ENCODE measurements around the gene CCNT2.
"Not testable (repeated sequence)": the region's sequence is repeated elsewhere in the genome, so short reads cannot be mapped to it uniquely, and the experiment has no call there.

CCNT2 gene

DNA sequence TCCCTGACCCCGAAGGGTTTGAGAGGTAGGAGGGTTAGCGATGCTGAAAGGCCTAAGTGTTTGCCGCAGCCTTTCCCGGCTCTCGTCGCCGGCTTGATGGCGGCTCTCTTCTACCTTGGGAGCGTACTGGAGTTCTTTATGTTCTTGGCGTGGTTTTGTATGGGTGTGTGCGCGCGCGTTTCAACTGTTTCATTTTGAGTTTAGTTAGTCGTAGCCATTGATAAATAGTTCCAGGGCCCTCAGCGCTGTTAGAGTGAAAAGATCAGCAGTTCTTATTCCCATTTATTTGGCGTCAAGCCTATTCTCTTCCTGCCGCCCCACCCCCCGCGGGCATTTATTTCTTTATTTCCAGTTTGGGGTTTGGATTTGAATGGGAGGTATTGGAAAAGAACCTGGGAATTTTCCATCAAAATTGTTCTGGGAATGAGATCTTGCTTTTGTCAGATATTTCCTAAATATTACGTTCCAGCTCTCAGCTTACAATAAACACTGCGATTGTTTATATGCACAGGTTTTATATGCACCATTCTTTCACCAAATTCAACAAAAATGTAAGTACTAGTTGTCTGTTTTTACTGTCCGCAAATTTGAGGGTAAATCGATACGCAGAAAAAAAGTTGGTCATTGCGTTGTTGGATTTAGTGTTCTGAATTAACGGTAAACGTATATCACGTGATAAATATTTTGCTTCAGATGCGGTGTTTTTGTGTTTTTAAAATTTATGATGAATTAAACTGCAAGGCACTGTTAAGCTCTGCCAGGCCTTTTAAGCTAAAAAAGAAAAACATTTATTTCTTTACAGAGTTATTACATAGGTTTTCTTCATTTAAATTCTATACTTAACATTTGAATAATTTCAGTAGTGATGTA, 954 bp downstream of the CCNT2 start:
- no peak for DNase-seq

- no peak for DNase-seq
Measured at GRCh38 chr2:134924912-134925311, 6.3 kb downstream of the CCNT2 start.

GRCh38 chr2:134926231-134926931, 7.8 kb downstream of the CCNT2 start:
- DNase-seq: no peak

GRCh38 chr2:134927195-134927594, 8.6 kb downstream of the CCNT2 start:
- DNase-seq: no peak

GRCh38 chr2:134932864-134933526, 14.4 kb downstream of the CCNT2 start:
- no peak for DNase-seq

DNA sequence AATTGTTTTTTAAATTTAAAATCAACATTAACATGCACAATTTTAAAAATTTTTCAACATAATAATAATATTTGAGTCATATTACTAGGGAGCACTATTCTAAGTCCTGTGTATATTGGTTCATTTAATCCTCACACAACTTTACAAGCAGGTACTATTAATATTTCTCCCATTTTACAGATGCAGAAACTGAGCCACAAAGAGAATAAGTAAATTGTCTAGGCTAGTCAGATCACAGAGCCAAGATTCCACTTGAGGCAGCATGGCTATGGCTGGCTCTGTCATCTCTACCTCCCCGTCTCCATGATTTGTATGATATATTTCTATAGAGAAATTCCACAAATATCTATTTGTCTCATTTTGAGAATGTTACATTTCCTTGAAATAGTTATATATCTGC, 15.1 kb downstream of the CCNT2 start:
- DNase-seq: no peak

- DNase-seq: no peak
Measured at GRCh38 chr2:134934150-134934549, 15.5 kb downstream of the CCNT2 start.

DNA sequence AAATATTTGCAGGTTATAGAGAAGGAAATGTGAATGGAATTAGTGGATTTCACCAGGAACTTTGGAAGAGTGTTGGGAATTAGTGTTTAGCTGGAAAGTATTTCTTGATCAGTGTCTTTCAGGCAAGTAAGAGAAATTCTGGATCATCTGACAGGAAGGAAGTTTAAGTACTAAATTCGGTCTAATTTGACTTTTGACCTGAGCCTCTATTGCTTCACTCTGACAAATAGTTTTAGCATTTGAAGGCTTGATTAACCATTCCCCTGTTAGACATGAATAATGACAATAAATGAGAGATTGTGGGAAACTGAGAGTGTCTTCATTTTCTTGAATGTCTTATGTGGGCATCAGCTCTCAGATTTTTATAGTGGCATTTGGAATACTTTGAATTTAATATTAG, 16.0 kb downstream of the CCNT2 start:
- DNase-seq: no peak

- no peak for DNase-seq
Measured at GRCh38 chr2:134936691-134937090, 18.1 kb downstream of the CCNT2 start.

GRCh38 chr2:134943540-134943939, 24.9 kb downstream of the CCNT2 start:
- no peak for DNase-seq

DNA sequence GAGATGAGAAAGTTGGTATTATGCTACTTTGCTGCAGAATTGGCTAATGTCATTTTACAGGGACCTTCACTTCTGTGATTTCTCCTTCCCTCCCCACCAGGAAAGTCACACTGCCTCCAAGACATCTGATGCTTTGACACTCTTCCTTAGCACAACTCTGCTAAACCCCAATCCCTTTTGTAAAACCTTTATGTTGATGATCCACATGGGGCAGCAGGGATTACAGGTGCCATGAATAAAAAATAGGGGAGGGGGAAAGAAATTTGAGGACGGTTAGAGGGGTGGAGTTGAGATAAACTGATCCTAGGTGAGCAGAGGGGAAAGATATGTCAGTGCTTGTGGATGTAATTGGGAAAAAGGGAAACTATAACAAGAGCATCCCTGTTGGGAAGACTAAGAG, 26.4 kb downstream of the CCNT2 start:
- no peak for DNase-seq

DNA sequence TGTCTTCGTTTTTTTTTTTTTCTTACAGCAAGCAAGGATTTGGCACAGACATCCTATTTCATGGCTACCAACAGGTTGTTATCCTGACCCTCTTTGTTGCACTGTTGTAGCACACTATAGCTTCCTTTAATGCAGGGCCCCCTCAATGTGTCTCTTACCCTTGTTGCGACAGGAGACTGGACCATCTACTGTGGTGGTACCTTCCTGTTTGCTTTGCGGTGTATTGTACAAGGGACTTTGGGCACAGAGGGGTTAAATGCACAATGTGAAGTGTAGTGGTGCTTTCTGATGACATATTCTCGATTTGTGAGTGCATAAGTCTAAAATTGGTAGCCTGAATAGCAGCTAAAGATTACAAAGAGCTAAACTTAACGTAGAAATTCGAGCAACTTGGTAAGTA, 27.5 kb downstream of the CCNT2 start:
- no peak for DNase-seq

GRCh38 chr2:134949981-134950708, 31.5 kb downstream of the CCNT2 start:
- DNase-seq: no peak

DNA sequence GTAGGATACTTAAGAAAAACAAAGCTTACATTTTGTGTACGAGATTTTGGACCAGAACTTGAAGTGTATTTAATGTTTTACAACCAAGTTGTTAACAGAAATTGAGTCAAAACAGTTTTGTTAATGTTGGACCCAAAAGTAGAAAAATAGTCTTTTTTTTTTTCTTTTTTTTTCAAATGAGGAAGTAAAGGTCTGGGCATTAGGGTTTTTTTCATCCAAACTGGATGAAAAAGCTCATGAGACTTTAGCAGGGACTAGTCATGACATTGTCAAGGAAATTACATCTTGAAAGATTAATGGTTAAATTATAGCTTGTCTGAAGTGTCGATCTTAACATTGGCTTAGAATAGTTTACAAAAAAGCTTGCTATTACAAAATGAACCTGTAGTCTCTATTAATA, 32.3 kb downstream of the CCNT2 start:
- DNase-seq: no peak

DNA sequence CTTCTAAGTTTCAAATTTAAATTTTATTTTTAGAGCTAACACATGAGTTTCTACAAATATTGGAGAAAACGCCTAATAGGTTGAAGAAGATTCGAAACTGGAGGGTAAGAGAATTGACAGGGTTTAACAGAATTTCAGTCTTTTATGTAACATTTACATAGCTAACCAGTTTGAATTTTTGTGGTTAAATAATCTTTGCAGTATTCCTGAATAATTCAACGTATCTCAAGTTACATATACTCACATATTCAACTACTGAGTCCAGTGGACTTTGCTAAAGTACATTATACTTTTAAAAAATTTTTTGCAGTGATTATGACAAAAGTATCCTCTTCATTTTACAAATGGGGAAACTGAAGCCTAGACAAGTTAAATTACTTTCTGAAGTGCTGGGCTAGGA, 34.0 kb downstream of the CCNT2 start:
- DNase-seq: no peak

DNA sequence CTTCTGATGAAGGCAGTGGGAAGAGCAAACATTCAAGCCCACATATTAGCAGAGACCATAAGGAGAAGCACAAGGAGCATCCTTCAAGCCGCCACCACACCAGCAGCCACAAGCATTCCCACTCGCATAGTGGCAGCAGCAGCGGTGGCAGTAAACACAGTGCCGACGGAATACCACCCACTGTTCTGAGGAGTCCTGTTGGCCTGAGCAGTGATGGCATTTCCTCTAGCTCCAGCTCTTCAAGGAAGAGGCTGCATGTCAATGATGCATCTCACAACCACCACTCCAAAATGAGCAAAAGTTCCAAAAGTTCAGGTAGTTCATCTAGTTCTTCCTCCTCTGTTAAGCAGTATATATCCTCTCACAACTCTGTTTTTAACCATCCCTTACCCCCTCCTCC, 35.4 kb downstream of the CCNT2 start:
- DNase-seq: no peak

DNA sequence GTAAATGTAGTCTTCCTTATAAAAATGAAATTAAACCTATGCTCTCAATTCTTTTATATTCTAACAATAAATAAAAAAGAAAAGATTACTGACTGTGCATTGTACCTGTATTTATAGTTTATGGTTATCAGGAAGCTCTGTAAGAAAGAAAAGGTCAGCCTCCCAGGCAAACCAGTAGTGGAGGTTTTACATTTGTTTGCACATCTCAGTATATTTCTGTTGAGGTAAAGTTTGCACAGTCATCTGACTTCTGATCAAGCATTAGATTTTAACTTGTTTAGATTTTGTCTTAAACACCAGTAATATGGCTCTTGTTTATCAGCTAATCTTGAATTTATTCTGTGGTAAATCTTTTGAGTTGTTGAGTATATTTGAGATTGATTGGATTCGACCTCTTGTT, 37.1 kb downstream of the CCNT2 start:
- DNase-seq: no peak

DNA sequence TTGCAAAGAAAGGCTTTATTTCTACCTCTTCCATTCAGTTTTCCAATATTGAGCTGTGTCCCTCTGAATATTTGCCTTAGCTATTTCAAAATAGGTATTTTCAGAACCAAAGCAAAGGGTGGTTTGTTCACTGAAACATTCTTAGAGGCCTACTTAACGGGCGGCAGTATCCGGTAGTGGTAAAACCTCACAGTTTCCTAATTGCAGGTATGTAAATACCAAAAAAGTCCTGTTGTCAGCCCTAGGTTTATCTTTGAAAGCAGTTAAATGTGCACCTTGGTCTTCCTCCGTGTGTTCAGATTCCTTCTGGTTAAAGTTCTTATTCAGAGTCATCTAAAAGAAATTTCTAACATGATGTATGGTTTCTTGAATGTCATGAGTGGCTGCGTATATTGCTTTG, 38.9 kb downstream of the CCNT2 start:
- DNase-seq: no peak

DNA sequence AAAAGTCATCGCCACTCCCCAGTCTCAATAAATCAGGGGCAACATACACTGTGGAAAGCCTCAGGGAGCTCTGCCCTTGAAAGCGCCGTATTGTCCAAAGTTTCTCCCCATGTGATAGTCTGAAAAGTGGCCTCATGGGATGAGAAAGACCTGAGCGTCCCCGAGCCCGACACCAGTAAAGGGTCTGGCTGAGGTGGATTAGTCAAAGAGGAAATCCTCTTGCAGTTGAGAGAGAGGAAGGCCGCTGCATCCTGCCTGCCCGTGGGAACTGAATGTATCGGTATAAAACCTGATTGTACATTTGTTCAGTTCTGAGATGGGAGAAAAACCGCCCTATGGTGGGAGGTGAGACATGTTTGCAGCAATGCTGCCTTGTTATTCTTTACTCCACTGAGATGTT, 48.5 kb downstream of the CCNT2 start:
- not testable (repeated sequence) for DNase-seq

GRCh38 chr2:134973241-134974138, 54.9 kb downstream of the CCNT2 start:
- DNase-seq: no peak

DNA sequence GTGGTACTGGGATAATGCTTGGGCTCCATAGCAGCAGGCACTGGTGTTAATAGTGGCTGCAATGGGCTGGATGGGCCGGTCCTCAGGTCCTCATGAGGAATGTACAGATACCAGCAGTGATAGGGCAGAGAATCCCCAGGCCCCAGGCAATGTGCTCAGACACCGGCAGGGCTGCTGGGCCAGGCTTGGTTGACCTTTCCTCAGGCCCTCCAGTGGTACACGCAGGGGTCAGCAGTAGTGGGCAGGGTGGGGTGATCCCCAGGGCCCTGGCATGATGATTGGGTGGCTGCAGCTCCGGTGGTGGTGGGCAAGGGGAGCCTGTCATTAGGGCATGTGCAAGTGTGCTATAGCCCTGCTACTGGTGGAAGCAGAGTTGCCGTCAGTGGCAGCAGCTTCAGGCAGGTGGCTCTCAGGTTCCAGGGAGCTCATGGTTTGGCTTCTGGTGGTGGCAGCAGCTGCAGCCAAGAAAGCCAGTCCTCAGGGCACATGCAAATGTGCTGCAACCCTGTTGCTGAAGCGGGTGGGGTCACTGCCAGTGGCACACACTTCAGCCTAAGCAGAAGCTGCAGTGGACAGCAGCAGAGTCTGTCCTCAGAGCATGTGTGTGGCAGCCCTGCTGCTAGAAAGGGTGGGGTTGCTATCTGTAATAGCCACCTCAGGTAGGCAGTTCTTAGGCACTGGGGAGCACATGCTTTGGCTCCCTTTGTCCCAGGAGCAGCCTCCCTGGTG, 56.8 kb downstream of the CCNT2 start:
- DNase-seq: no peak

Measured in right forelimb (tissue), 1 donor.